Kidney (tissue), 14 donors: ENCODE measurements around the gene INSC. TPM values are rescaled to one million over a fixed set of nuclear protein-coding genes. Genes with fewer than 3 reads are reported as not detected.
A peak's percentile ranks its signal among the peaks of the same experiment; 100 is the strongest.

Source experiments
- DNase-seq, 5 donors: peaks; one replicate each; pipeline ENCODE4 v3.0.0-alpha.2; 2013 to 2020
- FAIRE-seq: peaks from 2 replicates; lab custom pipeline; 2012; peaks lifted over from hg19 to GRCh38; lab: Jason Lieb, UNC
- H3K27ac ChIP-seq, 2 donors: one replicate each; pipeline ENCODE4 v1.7.0; 2013; ENCODE audit warnings: low read depth in 2 of 2, low read length in 2 of 2, inconsistent platforms in 1 of 2
- H3K27me3 ChIP-seq: one replicate; pipeline ENCODE4 v1.7.1; 2013; ENCODE audit warnings: low read length, inconsistent platforms; ENCODE audit not compliant: control insufficient read depth, insufficient read depth
- H3K36me3 ChIP-seq, 3 donors: one replicate each; pipeline versions ENCODE4 v1.7.0 to v1.7.1; 2013; ENCODE audit warnings: low read length in 3 of 3, control low read depth in 1 of 3, inconsistent platforms in 1 of 3; ENCODE audit not compliant: insufficient read depth in 3 of 3, control insufficient read depth in 2 of 3
- H3K4me1 ChIP-seq, 3 donors: one replicate each; pipeline versions ENCODE4 v1.7.0 to v1.7.1; 2013; ENCODE audit warnings: low read length in 3 of 3, inconsistent platforms in 1 of 3, low read depth in 1 of 3; ENCODE audit not compliant: control insufficient read depth in 2 of 3, insufficient read depth in 2 of 3
- H3K4me3 ChIP-seq, 3 donors: one replicate each; pipeline versions ENCODE4 v1.7.0 to v1.8.1; 2013; ENCODE audit warnings: low read length in 3 of 3, control low read depth in 1 of 3, inconsistent platforms in 1 of 3
- H3K9ac ChIP-seq, 3 donors: one replicate each; pipeline versions ENCODE4 v1.7.0 to v1.7.1; 2013; ENCODE audit warnings: low read length in 3 of 3, control low read depth in 1 of 3, inconsistent platforms in 1 of 3
- H3K9me3 ChIP-seq, 3 donors: one replicate each; pipeline versions ENCODE4 v1.7.0 to v1.7.1; 2013; ENCODE audit warnings: low read length in 3 of 3, control low read depth in 1 of 3, inconsistent platforms in 1 of 3; ENCODE audit not compliant: control insufficient read depth in 2 of 3, insufficient read depth in 1 of 3
- intact Hi-C: fragments of 100-400 bp; cut with DNase I; formaldehyde crosslinking; loops from one replicate; pipeline ENCODE4 v1.11.1; 2022
- polyA plus RNA-seq: library from polyadenylated mRNA; stranded (reverse); fragments of 350-450 nt; fragmentation: Illumina TruSeq; extraction: RNeasy Lipid Tissue Mini Kit (QIAGEN cat#74804); gene quantifications from one replicate; pipeline ENCODE4 v1.2.3, GENCODE V29; 2014; ENCODE audit warnings: low read depth, low replicate concordance; ENCODE audit not compliant: insufficient read depth
- total RNA-seq: library from RNA; stranded (reverse); fragmentation: NEBNext Ultra II Directional; extraction: Animal tissue kit (Norgen Biotek cat#: 25700); gene quantifications from one replicate; pipeline ENCODE4 v1.2.1, GENCODE V29; 2021
- TF ChIP-seq, protein P1 (sequence below): IDR thresholded peaks from 3 replicates; pipeline ENCODE4 v1.5.1; 2012; ENCODE audit warnings: mild to moderate bottlenecking, moderate library complexity, borderline replicate concordance; ENCODE audit not compliant: insufficient read depth; ENCODE audit errors: extremely low read depth
- donor health status: control.
- donor health status: control.
- donor health status: control.
- donor health status: control.
- donor health status: control.
- donor health status: DM: yes; HTN: yes; CAD: no.
- donor health status: Normal renal cell carcinoma (clear cell type).

The INSC gene
- total and polyA plus RNA-seq, 2 donors from 2014 or later, result 0.41 to 1.3 TPM

GRCh38 chr11:15200696-15201095, 86.0 kb downstream of the INSC start:
- DNase-seq (no peak), FAIRE-seq (no peak)

DNA sequence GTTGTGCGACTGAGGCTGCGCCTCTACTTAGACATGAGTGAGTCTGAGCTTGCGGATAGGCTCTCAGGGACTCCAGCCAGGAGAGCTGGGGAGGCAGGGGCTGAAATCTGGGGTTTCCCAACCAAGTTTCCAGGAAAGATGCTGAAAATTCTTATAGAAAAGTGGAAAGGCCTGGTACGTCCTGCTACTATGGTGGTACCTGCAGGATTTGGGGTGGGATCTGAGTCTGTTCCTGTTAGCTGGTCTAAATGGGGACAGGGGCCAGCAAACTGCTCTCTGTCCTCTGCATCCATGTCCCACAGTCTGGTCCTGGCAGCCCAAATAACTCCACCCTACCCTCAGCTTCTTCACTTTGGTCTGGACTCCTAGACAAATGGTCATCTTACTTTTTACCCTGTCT, 86.9 kb downstream of the INSC start:
- Histone ChIP-seq H3K9ac (no peak overlapping the region), H3K4me3 (no peak overlapping the region), H3K27me3 (no peaks in the 10 kb centered on the region), H3K27ac (no peak overlapping the region), H3K36me3 (no peaks in the 10 kb centered on the region), H3K9me3 (no peaks in the 10 kb centered on the region), H3K4me1 (peaks cover 0 to 46% (median 22%) of the 10 kb centered on the region in 3 donors)
- no peak for DNase-seq
- TF ChIP-seq, protein P1, sequence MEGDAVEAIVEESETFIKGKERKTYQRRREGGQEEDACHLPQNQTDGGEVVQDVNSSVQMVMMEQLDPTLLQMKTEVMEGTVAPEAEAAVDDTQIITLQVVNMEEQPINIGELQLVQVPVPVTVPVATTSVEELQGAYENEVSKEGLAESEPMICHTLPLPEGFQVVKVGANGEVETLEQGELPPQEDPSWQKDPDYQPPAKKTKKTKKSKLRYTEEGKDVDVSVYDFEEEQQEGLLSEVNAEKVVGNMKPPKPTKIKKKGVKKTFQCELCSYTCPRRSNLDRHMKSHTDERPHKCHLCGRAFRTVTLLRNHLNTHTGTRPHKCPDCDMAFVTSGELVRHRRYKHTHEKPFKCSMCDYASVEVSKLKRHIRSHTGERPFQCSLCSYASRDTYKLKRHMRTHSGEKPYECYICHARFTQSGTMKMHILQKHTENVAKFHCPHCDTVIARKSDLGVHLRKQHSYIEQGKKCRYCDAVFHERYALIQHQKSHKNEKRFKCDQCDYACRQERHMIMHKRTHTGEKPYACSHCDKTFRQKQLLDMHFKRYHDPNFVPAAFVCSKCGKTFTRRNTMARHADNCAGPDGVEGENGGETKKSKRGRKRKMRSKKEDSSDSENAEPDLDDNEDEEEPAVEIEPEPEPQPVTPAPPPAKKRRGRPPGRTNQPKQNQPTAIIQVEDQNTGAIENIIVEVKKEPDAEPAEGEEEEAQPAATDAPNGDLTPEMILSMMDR, result no peak
- FAIRE-seq, result no peak
- intact Hi-C loops, result no loop called here

More at GRCh38 chr11:15200696-15201095, 86.0 kb downstream of the INSC start:
- no peaks in the 10 kb centered on the region for H3K36me3 ChIP-seq
- peak overlapping the region; percentile 18 to 39 for H3K27ac ChIP-seq
- TF ChIP-seq, protein P1, result no peak
- H3K9me3 ChIP-seq, result no peaks in the 10 kb centered on the region
- H3K4me3 ChIP-seq, result no peak overlapping the region
- H3K9ac ChIP-seq, result no peak overlapping the region
- H3K4me1 ChIP-seq, result peaks cover 3 to 54% (median 30%) of the 10 kb centered on the region in 3 donors
- H3K27me3 ChIP-seq, result no peaks in the 10 kb centered on the region
- intact Hi-C loops, result no loop called here

DNA sequence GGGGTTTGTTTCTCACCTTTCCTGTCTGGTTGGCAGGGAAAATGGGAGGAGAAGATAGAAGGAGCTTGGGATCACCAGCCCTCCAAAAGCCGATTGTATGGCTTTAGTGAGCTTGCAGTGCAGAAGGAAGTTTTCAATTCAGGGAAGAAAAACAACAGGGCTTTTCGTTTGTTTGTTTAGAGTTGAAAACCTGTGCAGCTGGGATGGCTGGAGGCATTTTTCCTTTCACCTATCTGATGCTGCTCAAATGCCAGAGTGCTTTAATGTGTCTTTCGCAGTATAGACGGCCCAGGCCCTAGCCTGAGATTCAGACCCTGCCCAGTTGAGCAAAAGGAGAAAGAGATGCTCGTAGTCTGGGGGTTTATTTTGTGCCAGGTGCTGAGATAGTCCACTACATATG, 87.9 kb downstream of the INSC start:
- no peak for FAIRE-seq
- Histone ChIP-seq H3K9ac (peak overlapping the region in 1 of 3 donors; percentile 4), H3K36me3 (no peaks in the 10 kb centered on the region), H3K4me1 (peaks cover 0 to 35% (median 18%) of the 10 kb centered on the region in 3 donors), H3K27ac (no peak overlapping the region), H3K4me3 (no peak overlapping the region), H3K9me3 (no peaks in the 10 kb centered on the region), H3K27me3 (no peaks in the 10 kb centered on the region)
- TF ChIP-seq, protein P1, result no peak
- no peak for DNase-seq
- intact Hi-C loops, result no loop called here

DNA sequence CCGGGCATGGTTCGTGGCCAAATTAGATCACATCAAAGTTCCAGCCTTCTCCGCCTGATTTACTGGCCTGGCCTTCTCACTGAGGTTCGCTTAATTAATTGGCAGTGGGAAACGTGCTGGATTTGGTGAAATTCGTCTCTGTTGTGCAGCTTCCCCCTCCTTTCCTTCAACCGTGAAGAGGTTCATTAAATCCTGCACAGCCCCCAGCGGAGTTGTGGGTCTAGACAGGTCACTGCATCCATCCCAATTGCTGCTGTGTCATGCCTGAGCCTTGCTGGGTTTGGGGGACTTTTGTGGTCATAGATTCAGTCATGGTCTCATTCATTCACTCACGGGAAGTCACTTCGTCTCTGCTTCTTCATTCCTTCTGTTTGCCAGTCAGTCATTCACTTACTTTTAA, 90.0 kb downstream of the INSC start:
- intact Hi-C loops, result no loop called here

More for the DNA sequence above, 90.0 kb downstream of the INSC start:
- TF ChIP-seq, protein P1, result no peak
- Histone ChIP-seq H3K27me3 (no peaks in the 10 kb centered on the region), H3K9ac (no peak overlapping the region), H3K27ac (no peak overlapping the region), H3K4me1 (peaks cover 0 to 25% (median 15%) of the 10 kb centered on the region in 3 donors), H3K36me3 (no peaks in the 10 kb centered on the region), H3K4me3 (no peak overlapping the region), H3K9me3 (no peaks in the 10 kb centered on the region)
- FAIRE-seq, result no peak
- peak in 3 of 5 donors; percentile 20 to 43 (median 24) for DNase-seq
